NCI-H187 treated with DMSO at 0.1 percent for 48 hours (cell line): Measurements from ENCODE around the gene ANKRD30BL.
"Not testable (repeated sequence)": the region's sequence is repeated elsewhere in the genome, so short reads cannot be mapped to it uniquely, and the experiment has no call there.

ENCODE experiments used
- DNase-seq: peaks from one replicate; lab custom pipeline; 2025; lab: John Stamatoyannopoulos, UW

ANKRD30BL gene, protein sequence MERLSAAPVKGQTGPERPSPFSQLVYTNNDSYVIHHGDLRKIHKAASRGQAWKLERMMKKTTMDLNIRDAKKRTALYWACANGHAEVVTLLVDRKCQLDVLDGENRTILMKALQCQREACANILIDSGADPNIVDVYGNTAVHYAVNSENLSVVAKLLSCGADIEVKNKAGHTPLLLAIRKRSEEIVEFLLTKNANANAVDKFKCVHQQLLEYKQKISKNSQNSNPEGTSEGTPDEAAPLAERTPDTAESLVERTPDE

DNA sequence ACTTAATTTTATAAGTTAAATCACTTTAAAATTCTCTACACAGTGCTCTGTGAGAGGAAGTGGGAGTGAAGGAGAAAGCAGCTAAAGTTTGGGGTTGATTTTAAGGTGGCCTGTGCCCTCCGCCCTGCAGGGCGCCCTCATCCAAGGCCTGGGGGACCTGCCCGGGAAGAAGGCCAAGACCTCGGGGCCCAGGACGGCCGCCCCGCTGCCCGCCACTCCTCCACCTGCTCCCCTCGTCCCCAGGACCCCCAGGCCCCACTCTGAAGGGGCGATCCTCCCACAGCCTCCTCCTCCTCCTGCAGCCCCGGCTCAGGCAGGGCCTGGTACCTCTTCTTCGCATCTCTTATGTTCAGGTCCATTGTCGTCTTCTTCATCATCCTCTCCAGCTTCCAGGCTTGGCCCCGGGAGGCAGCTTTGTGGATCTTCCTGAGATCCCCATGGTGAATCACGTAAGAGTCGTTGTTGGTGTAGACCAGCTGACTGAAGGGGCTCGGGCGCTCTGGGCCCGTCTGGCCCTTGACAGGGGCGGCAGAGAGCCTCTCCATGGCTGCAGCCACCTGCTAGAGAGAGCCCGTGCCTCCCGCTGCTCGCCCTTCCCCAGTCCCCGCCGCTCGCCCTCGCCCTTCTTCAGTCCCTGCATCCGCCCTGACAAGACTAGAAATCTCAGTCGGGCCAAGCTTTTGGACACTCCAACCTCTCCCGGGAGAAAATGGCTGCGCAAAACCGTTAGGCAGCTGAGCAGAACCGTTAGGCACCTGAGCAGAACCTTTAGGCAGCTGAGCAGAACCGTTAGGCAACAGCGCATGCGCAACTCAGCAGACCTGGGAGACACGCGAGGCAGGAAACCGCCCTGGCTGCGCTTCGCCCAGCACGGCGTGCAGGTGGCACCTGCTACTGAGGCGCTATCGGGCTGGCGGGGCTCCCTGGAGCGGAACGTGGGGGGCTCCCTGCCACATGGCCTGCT is at the start of gene ANKRD30BL:
ANKRD30BL (minus strand) TSS at position 792 of the 964 bp plus-strand sequence; CDS start at position 545, 247 bp downstream.
- not testable (repeated sequence) for DNase-seq

DNA sequence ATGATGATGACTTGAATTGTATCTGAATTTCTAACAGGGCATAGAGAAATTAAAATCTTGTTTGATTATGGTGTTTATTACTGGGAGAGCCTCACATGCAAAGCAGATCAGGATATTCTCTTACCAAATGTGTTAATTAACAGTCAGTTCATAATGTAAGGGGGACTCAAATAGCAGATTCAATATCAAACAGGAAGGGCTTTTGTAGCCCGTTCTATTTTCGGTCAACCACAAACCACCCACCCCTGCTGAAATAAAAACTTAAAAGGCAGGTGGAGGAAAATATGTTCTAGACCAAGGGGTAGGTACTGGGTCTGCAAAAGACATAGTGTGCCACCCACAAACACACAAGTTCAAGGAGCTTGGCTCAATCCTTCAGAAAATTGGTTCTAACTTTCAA is 41.1 kb upstream of the ANKRD30BL start:
- DNase-seq = not testable (repeated sequence)

DNA sequence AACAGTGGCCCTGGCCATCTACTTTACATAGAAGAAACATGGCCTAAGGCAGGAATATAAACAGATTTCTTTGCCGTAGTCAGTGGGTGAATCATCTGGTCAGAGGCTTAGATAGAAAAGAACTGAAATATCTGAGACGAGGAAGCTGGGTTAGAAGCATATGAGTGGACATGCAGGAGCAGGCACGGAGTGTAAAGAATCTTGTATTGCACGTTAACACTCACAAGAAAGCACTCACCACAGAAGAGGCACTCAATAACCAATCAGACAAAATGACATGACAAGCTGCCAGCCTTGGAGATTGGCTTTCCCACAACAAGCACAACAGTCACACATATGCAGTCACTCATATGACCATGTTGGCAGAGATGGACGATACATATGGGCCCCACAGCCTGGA is 31.1 kb upstream of the ANKRD30BL start:
- DNase-seq = not testable (repeated sequence)

DNA sequence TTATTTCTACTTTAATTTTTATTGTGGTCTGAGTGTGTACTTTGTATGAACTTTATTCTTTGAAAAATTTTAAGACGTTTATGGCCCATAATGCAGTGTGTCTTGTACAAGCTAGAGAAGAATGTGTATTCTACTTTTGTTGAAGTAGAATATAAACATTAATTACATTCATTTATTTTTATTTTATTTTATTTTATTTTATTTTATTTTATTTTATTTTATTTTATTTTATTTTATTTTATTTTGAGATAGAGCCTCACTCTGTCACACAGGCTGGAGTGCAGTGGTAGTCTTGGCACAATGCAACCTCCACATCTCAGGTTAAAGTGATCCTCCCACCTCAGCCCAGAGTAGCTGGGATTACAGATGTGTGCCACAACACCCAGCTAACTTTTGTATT is 5.3 kb upstream of the ANKRD30BL start:
- not testable (repeated sequence) for DNase-seq

DNA sequence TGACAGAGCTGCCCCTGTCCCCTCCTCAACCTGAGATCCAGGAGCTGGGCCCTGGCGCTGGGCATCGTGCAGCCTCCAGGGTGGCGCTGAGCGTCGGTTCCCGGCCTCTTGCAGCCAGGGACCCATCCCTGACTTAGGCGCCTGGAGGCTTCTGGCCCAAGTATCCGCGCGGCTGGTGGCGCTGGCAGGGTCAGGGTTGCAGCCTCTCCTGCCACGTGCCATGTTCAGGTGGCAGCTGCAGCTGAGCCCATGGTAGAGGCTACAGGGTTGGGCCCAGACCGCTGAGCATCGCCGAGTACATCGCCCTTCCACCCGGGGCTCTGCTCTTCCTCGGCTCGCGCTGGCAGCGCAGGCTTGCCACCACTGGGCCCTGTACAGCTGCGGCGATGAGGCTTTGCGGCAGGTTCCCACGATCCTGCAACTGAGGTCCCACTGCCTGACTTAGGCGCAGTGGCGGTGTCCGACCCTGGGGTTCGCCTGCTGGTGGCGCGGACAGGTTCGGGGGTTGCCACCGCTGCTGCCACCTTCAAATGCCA is 441 bp upstream of the ANKRD30BL start:
- DNase-seq = not testable (repeated sequence)

DNA sequence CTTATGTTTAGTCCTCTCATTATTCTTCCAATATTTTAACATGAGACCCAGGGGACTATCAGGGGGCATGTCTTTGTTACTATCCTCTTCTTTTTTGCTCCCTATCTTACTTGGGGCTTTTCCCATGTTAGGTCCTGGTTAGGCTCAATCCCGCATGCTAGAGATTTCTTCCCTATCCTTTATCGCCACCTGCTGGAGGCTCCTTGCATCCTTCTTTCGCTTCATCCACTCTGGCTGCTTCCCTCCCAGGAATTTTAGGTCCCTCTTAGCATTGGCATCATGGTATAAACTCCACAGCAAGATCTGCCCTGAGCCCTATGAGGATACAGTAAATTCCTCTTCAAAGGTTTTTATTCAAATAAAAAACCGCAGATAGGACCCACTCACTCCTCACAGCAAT is 15.0 kb downstream of the ANKRD30BL start:
- not testable (repeated sequence) for DNase-seq
